ENCODE results near the gene NIPAL3.

- TF ChIP-seq EZH2 (IDR thresholded peaks at IDR 0.05; ENCODE audit: insufficient read depth, poor library complexity, severe bottlenecking) (no peak), EZH2phosphoT487 (IDR thresholded peaks at IDR 0.05; ENCODE audit: insufficient read depth, low read depth) (no peak)
Measured at GRCh38 chr1:24500448-24501048, 84.9 kb downstream of the NIPAL3 start.

Data from GM23248 (cell line).